Measurements from ENCODE around the gene TASL.
"Not testable (repeated sequence)": the region's sequence is repeated elsewhere in the genome, so short reads cannot be mapped to it uniquely, and the experiment has no call there.

TASL gene

DNA sequence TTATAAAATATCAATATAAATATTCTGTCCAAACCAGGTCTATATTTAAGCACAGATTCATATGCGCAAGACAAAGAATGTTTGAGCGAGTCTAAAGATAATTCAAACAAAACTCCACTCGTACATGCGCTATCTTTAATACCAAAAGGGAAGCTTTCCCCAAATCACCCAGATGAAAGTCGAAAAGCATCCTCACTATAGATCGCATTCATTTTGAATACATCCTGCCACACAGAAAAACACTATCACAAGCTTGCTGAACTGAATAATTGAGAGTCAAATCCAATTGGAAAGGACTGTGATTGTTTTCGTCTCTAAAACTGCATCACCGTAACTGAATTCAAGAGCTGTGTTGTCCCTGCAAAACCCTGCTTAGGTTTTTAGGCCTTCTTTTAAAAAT lies 685 bp downstream of the TASL start:
- no peak for DNase-seq (ENCODE audit: low read depth)

DNA sequence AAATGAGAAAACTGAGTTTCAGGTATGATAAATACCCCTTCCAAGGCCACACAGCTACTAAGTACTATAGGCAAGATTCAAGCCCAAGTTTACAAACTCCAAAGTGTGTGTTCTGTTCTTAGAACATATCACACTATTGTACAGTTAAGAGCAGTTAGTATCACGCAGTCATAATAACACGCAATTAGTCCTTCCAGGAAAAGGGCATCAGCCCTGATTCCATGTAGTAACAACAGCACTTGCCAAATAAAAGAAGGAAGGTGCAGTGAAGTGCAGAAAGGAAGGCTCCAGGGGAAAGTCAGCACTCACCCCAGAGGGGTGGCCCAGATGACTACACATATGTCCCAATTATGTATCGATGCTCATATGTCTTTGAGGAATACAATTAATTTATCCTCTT lies 4.4 kb downstream of the TASL start:
- DNase-seq (ENCODE audit: low read depth) = no peak

DNA sequence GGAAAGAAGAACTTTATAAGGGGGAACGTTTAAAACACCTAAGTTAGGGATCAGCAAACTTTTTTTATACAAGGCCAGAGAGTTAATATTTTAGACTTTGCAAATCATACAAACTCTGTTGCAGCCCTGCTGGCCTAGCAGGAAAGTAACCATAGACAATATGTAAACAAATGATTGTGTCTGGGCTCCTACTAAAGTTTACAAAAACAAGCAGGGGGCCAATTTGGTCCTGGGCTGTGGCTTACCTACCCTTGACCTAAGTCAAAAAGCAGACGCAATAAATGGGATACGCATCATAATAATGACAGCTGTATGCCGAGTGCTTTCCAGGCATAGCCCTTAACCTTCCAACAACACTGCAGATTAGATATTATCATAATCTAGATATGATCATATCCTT lies 4.9 kb downstream of the TASL start:
- DNase-seq (ENCODE audit: low read depth) = no peak

DNA sequence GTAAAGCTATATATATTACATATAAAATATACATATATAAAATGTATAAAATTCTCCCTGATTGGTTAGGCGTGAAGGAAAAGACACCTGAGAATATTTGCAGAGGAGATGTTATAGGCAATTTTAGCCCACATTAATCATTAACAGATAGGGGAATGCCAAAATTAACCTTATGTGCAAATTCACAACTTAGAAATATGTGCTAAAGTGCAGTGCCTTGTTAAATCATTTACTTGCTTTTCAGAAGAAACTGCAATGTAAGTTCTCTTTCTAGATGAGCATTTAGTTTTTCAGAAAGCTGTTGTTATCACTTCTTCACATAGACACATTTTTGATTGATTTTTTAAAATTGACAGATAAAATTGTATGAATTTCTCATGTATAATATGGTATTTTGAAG lies 5.6 kb downstream of the TASL start:
- DNase-seq (ENCODE audit: low read depth) = no peak

DNA sequence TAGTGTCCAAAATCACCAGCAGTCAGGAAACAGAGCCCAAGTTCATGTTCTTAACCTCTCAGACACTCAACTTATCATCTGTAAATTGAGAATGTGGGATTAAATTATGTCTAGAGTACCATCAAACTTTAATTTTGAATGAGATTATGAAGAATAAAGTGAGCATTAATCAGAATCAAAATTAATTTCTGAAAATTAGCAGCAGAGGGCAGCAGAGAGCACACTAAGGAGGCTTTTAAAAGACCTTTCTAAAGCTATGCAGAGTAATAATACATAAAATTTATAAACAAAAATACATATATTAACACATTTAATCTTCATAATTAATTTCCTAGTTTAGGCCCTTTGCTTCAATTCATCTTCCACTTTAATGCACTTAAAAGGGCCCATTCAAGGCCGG lies 7.1 kb downstream of the TASL start:
- no peak for DNase-seq (ENCODE audit: low read depth)

DNA sequence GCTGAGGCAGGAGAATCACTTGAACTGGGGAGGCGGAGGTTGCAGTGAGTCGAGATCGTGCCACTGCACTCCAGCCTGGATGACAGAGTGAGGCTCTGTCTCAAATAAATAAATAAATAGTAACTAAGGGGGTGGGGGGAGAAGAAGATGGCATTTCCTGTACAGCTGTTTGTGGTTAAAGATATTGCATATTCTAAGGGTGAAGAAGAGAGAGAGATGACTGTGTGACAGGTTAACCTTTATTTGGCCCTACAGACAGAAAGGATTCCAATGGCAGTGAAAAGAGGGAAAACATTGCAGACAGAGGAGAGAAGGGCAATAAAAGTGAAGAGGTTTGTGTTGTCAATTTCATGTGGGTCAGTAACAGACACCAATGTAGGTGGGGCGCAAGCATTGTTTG lies 9.4 kb downstream of the TASL start:
- DNase-seq (ENCODE audit: low read depth) = no peak

DNA sequence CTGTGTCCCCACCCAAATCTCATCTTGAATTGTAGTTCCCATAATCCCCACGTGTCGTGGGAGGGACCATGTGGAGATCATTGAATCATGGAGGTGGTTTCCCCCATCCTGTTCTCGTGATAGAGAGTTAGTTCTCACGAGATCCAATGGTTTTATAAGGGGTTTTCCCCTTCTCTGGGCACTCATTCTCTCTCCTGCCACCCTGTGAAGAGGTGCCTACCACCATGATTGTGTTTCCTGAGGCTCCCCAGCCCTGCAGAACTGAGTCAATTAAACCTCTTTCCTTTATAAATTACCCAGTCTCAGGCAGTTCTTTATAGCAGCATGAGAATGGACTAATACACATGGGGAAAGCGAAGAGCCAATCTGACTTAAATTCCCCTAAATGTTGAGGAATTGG lies 14.5 kb downstream of the TASL start:
- DNase-seq (ENCODE audit: low read depth) = not testable (repeated sequence)

DNA sequence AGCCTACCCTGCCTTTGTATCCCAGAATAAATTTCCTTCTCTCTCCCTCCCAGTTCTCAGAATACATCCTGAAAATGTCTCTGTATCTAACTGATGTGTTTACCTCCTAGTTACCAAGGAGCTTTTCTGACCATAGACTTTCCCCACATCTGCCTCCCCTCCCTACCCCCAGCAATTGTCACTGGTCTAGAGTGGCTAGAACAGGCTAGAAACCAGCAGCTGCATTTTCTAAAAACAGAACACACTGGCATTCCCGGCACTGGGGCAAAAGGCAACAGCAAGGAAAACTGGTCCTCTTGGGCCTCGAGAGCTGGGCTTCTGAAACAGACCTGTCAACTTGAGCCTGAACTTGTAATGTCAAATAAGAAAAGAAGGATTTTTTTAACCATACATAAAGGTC lies 16.4 kb downstream of the TASL start:
- DNase-seq (ENCODE audit: low read depth) = no peak

DNA sequence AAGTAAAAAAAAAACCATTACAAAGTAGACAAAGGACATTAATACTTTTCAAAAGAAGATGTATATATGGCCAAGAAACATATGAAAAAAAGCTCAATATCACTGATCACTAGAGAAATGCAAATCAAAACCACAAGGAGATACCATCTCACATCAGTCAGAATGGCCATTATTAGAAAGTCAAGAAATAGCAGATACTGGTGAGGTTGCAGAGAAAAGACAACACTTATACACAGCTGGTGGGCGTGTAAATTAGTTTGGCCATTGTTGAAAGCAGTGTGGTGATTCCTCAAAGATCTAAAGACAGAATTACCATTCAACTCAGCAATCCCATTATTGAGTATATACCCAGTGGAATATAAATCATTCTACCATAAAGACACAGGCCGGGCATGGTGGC lies 39.3 kb downstream of the TASL start:
- no peak for DNase-seq (ENCODE audit: low read depth)

DNA sequence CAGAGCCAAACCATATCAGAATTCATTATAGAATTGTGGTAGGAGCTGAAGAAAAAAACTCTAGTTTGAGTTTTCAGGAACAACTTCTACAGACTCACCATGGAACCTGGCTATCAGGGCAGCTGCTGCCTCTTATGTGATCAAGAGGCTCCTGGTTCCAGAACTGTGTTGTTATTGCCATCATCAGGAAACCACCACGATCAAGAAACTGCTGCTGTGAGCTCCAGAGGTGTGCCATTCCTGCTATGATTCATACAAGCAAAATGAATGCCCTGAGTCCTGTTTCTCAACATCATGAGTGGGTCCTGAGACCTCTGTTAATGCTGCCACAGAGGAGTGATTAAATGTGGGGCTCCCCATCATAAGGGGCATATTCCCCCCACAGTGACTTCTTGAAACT lies 43.7 kb downstream of the TASL start:
- DNase-seq (ENCODE audit: low read depth) = no peak

DNA sequence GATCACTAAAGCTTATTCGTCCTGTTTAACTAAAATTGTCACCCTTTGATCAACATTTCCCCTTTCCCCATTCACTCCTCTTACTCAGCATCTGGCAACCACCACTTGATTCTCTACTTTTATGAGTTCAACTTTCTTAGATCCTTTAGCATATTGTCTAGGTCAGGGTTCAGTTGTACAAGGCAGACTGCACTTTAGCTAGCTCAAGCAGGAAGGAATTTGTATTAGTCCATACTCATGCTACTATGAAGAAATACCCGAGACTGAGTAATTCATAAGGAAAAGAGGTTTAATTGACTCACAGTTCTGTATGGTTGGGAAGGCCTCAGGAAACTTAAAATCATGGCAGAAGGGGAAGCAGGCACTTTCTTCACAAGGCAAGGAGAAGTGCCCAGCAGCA lies 44.3 kb downstream of the TASL start:
- DNase-seq (ENCODE audit: low read depth) = no peak

DNA sequence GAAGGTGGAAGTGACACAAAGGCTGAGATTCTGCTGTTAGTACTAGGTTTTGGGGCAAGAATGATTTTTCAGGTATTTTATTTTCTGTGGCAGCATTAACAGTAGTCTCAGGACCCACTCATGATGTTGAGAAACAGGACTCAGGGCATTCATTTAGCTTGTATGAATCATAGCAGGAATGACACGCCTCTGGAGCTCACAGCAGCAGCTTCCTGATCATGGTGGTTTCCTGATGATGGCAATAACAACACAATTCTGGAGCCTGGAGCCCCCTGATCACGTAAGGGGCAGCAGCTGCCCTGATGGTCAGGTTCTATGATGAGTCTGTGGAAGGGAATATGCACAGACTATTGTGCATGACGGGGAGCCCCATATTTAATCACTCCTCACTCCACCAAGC lies 47.0 kb downstream of the TASL start:
- DNase-seq (ENCODE audit: low read depth) = no peak

DNA sequence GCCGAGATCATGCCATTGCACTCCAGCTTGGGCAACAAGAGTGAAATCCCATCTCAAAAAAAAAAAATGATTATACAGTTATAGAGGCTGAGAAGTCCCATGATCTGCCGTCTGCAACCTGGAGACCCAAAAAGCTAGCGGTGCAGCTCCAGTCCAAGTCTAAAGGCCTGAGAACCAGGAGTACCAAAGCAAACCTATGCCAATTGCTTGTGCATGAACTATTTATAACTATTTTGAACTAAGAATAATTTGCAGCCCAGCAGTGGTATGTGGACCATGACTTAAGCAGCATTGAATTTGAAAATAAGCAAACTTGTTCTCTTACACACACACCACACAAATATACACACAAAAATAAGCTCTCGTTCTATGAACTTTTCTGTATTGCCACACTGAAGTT lies 51.8 kb downstream of the TASL start:
- no peak for DNase-seq (ENCODE audit: low read depth)

DNA sequence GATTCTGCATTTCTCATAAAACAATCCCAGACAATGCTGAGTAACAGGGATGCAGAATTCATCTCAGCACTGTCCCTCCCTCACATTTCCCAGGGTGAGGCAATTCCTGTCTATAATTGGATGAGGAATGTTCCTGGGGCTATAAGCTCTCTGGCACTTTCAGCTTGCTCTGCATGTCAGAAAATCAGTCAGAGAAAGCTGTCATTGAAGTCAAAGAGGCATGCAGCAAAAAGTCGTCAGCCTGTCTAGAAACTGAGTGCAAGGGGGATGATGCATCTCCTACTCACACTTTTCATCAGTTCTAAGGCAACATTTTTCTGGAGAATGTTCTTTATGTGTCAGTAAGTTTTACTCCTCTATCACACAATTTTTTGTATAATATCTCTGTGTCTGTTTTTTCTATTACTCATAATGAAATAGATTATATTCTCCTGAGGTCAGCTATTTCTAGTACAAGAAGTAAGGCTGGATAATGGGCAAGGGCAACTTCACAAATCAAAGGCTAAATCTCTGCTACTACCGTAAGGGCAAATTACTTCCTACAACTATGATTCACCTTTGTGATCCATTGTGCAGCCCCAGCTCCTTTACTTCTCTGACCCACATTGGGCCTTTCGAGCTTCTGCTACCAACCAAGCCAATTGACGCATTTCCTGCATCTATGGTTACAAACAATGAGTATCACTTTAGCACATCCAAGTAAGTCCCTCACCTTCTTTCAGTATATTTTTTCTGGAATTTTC lies 56.0 kb downstream of the TASL start:
- no peak for DNase-seq (ENCODE audit: low read depth)

DNA sequence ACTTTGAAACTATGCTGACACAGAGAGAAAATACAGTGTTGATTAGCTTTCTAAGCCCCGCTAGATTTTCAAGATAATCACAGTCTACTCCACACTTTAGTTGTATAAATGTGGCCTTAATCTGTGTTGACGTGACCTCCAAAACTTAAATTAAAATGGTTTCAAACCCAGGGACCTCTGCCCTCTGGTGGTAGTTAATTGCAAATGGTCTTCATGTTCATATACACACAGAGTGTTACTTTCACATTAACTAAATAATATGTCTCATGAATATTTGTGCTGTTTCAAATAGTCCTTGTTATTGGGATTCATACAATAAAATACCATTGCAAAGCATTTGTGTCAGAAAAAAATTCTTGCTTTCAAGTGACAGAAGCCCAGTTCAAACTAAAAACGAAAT lies 64.3 kb downstream of the TASL start:
- no peak for DNase-seq (ENCODE audit: low read depth)
